NCI-H128 (cell line): ENCODE data around the gene SUSD4.
"Not testable (repeated sequence)": the region's sequence is repeated elsewhere in the genome, so short reads cannot be mapped to it uniquely, and the experiment has no call there.

Experiments
- DNase-seq: peaks from one replicate; lab custom pipeline; 2025; ENCODE audit not compliant: unreplicated experiment; lab: John Stamatoyannopoulos, UW

The SUSD4 gene

GRCh38 chr1:223298701-223299100 is 65.3 kb downstream of the SUSD4 start:
- DNase-seq = no peak

GRCh38 chr1:223297800-223298199 is 66.2 kb downstream of the SUSD4 start:
- no peak for DNase-seq

GRCh38 chr1:223291796-223292195 is 72.2 kb downstream of the SUSD4 start:
- no peak for DNase-seq

DNA sequence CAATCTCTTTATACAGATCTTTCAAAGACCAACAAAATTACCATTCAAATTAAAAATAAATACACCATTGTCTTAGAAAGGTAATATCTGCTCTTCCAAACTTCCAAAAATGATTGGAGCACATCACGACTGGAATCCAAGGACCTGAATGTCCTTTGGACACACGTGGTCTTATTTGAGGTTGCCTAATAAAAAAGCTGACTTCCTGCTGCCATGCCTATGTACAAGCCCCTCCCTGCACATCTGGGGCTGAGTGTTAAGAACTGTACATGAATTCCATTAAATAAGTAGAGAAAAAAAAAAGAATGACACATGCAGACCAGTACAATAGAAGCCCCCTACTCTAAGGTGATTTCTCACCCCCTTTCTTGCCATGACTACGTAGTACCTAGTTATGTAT is 73.6 kb downstream of the SUSD4 start:
- DNase-seq = no peak

DNA sequence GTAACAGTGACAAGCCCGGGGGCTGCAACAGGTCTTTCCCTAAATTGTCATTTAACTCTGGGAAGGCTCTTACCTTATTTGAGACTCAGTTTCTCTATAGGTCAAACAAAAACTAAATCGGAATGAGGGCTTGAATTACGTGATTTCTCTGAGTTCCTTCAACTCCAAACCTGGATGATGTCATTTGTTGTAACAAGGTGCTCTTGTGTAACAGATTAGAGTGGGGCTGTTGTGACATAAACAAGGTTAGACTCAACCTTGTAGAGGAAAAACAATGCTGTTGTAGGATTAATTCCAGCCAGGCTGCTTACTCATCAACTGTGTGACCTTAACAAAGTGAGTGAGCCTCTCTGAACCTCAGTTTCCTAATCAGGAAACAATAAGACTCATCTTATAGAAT is 74.4 kb downstream of the SUSD4 start:
- DNase-seq = no peak

DNA sequence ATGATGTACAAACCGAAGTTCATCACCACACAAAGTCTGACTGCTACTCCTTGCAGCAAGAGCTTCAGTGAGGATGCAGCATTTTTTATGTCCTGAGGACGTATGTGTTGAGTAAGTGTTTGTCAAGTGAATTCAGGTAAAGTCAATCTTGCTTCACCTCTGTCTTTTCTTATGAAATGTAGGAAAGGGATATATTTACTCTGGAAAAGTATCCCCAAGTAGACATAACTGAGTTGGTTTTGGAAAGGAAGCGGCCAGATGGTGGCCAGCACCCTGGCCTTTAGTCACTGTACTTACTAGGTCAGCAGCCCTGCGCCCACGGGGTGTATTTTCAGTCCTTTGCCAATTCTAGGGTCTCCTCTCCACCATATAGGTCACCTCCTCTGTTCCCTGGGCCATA is 75.2 kb downstream of the SUSD4 start:
- no peak for DNase-seq

GRCh38 chr1:223285452-223285851 is 78.5 kb downstream of the SUSD4 start:
- DNase-seq = no peak

DNA sequence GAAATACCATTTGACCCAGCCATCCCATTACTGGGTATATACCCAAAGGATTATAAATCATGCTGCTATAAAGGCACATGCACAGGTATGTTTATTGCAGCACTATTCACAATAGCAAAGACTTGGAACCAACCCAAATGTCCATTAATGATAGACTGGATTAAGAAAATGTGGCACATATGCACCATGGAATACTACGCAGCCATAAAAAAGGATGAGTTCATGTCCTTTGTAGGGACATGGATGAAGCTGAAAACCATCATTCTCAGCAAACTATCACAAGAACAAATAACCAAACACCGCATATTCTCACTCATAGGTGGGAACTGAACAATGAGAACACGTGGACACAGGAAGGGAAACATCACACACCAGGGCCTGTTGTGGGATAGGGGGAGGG is 80.3 kb downstream of the SUSD4 start:
- not testable (repeated sequence) for DNase-seq

DNA sequence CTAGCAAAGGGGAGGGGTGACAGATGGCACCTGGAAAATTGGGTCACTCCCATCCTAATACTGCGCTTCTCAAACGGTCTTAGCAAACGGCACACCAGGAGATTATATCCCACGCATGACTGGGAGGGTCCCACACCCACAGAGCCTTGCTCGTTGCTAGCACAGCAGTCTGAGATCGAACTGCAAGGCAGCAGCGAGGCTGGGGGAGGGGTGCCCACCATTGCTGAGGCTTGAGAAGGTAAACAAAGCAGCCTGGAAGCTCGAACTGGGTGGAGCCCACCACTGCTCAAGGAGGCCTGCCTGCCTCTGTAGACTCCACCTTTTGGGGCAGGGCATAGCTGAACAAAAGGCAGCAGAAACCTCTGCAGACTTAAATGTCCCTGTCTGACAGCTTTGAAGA is 85.7 kb downstream of the SUSD4 start:
- DNase-seq = not testable (repeated sequence)

GRCh38 chr1:223276029-223276428 is 87.9 kb downstream of the SUSD4 start:
- no peak for DNase-seq

- DNase-seq = no peak
Observed at GRCh38 chr1:223273511-223273910, 90.5 kb downstream of the SUSD4 start.

- no peak for DNase-seq
Observed at GRCh38 chr1:223271085-223271781, 92.7 kb downstream of the SUSD4 start.

- no peak for DNase-seq
Observed at GRCh38 chr1:223270155-223270554, 93.8 kb downstream of the SUSD4 start.

- no peak for DNase-seq
Observed at GRCh38 chr1:223269006-223269405, 95.0 kb downstream of the SUSD4 start.

GRCh38 chr1:223266632-223267172 is 97.3 kb downstream of the SUSD4 start:
- DNase-seq = no peak

DNA sequence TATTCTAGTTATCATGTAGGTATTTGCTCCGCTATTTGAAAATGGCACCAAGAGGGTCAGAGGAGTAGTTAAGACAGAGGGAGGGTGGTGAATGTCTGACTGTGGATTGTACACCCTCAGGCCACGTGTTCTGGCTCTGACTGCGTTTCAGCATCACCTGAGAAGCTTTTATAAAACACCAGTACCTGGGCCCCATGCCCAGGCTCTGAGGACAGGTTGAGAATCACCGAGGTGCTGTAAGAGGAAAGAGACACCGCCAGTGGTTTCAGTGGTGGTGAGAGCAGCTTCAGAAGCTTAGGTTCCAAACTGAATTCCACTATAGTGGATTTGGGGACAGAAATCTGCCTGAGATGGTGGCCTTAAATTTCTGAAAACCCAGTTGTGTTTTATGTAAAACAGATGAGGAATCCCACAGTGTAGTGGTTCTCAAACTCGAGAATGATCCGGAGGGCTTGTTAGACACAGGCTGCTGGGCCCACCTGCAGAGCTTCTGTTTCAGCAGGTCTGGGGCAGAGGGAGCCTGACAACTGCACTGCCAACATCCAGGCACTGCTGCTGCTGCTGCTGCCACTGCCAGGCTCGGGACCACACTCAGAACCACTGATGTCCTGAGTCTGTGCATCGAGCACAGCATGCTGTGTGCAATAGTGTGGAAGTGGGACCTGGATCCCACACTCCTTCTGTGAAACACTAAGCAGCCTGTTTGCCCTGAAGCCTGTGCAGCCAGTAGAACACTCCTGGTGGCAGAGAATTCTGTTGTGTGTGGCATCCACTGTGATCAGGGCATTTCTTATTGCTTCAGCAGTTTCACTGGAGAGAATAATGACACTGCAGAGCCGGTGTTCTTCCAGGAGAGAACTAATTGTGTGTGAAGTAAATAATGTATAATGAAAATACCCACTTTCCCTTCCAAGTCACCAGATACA is 98.7 kb downstream of the SUSD4 start:
- DNase-seq = no peak

- DNase-seq = no peak
Observed at GRCh38 chr1:223264529-223264928, 99.4 kb downstream of the SUSD4 start.

GRCh38 chr1:223261914-223262313 is 102.1 kb downstream of the SUSD4 start:
- no peak for DNase-seq

DNA sequence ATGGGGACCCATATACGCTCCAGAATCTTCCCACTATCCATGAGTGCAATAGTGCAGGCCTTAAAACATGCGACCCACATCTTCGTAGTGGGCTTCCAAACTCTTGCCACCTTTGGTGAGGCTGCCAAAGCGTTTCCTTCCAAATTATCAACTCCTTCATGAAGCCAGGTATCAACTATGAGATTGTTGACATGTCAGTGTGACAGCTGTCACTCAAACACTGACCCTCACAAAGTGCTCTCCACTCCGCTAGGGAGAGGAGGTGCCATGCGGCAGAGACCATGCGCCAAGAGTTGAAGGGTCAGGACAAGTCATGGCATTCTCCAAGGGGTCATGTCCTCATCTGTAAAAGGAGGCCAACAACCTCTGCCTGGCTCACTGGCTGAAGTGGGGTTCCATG is 103.3 kb downstream of the SUSD4 start:
- DNase-seq = no peak

- DNase-seq = no peak
Observed at GRCh38 chr1:223259462-223259861, 104.5 kb downstream of the SUSD4 start.

DNA sequence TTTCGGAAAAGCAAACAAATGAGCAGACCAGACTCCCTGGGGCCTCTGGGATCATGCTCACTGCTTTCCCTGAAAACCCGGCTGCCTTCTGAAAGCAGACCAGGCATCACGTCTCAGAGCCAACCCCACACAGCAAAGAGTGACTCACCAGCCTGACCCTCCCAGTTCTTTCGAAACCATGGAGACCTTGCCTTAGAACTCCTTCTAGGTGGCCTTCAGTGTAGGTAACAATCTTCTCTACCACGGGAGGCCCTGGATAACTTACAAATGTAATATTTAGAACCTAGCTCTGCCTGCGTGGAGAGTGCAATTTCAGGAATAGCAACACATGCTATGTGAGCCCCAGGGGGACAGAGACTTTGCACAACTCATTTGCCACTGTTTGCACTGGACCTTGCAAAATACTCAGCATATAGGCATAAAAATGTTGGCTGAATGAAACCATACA is 105.2 kb downstream of the SUSD4 start:
- DNase-seq = no peak
